MCF 10A (cell line): ENCODE measurements around the gene DUS2. TPM values are rescaled to one million over a fixed set of nuclear protein-coding genes. Genes with fewer than 3 reads are reported as not detected.

Experiments
- BruUV-seq: library from RNA; stranded (reverse); fragments of 400-500 nt; replicated peaks from 2 replicates; lab custom pipeline; 2021; lab: Mats Ljungman, UMichigan
- CTCF ChIA-PET: fragments of 300-600 bp; sonication (Branson Sonifier 250); formaldehyde crosslinking; extraction: SDS; loops from one replicate; lab custom pipeline; 2021; ENCODE audit warnings: antibody characterized with exemption, inconsistent platforms; lab: Yijun Ruan, JAX
- POLR2A ChIA-PET: fragments of 300-600, 350-650 bp; sonication (Branson Sonifier 250); formaldehyde crosslinking; extraction: SDS; loops from one replicate; lab custom pipeline; 2020; ENCODE audit warnings: antibody characterized with exemption, inconsistent platforms; lab: Yijun Ruan, JAX
- DNase-seq: peaks from one replicate; pipeline ENCODE4 v3.0.0-alpha.2; 2018; ENCODE audit not compliant: unreplicated experiment
- H3K27ac Mint-ChIP-seq: one replicate; pipeline ENCODE4 v1.8.0; 2022; ENCODE audit warnings: mild to moderate bottlenecking, low read depth, mixed read lengths; ENCODE audit not compliant: unreplicated experiment
- H3K27me3 Mint-ChIP-seq: one replicate; pipeline ENCODE4 v1.8.0; 2022; ENCODE audit warnings: mixed read lengths; ENCODE audit not compliant: insufficient read depth, unreplicated experiment
- H3K36me3 Mint-ChIP-seq: one replicate; pipeline ENCODE4 v1.8.0; 2022; ENCODE audit warnings: mild to moderate bottlenecking, moderate library complexity, mixed read lengths; ENCODE audit not compliant: insufficient read depth, unreplicated experiment
- H3K4me1 Mint-ChIP-seq: one replicate; pipeline ENCODE4 v1.8.0; 2022; ENCODE audit warnings: mixed read lengths; ENCODE audit not compliant: insufficient read depth, unreplicated experiment
- H3K4me3 Mint-ChIP-seq: one replicate; pipeline ENCODE4 v1.8.0; 2022; ENCODE audit warnings: mild to moderate bottlenecking, moderate library complexity, mixed read lengths; ENCODE audit not compliant: unreplicated experiment
- H3K9me3 Mint-ChIP-seq: one replicate; pipeline ENCODE4 v1.8.0; 2022; ENCODE audit warnings: mixed read lengths; ENCODE audit not compliant: unreplicated experiment
- intact Hi-C: fragments of 100-400 bp; cut with micrococcal nuclease; formaldehyde crosslinking; loops from 2 replicates; pipeline ENCODE4 v1.14.1; 2022
- total RNA-seq: library from RNA; stranded (reverse); gene quantifications from 2 replicates; pipeline ENCODE4 v1.2.3, GENCODE V29; 2022
- TF ChIP-seq, protein P1 (sequence below): fragments of 200-600 bp; IDR thresholded peaks from one replicate; pipeline ENCODE4 v1.8.0; 2022; ENCODE audit warnings: antibody characterized with exemption, mild to moderate bottlenecking; ENCODE audit not compliant: unreplicated experiment

Gene DUS2
- total RNA-seq, 1 experiment from 2014 or later: 24.2 TPM

GRCh38 chr16:68128577-68129305 lies 105.7 kb downstream of the DUS2 start:
- no peaks in the 10 kb centered on the region for H3K27me3 Mint-ChIP-seq
- H3K9me3 Mint-ChIP-seq: no peaks in the 10 kb centered on the region
- no TSS peak for BruUV-seq
- H3K4me3 Mint-ChIP-seq: no peak overlapping the region
- peak; percentile 51 for DNase-seq
- ChIA-PET CTCF (interaction anchor here (0.6 kb wide), 1 partner anchor 106 kb away, joined by 4 read pairs; no protein-coding TSS in a partner anchor), POLR2A (interaction anchor here (1.1 to 2.1 kb wide), 4 partner anchors 11 to 43 kb away, joined by 3 to 9 read pairs (median 6); partner anchors contain the start of gene NFATC3)
- H3K4me1 Mint-ChIP-seq: peaks cover 25% of the 10 kb centered on the region
- intact Hi-C loops: no loop called here
- peaks cover 4% of the 10 kb centered on the region for H3K36me3 Mint-ChIP-seq
- peak overlapping the region; percentile 82 for H3K27ac Mint-ChIP-seq
- TF ChIP-seq, protein P1, sequence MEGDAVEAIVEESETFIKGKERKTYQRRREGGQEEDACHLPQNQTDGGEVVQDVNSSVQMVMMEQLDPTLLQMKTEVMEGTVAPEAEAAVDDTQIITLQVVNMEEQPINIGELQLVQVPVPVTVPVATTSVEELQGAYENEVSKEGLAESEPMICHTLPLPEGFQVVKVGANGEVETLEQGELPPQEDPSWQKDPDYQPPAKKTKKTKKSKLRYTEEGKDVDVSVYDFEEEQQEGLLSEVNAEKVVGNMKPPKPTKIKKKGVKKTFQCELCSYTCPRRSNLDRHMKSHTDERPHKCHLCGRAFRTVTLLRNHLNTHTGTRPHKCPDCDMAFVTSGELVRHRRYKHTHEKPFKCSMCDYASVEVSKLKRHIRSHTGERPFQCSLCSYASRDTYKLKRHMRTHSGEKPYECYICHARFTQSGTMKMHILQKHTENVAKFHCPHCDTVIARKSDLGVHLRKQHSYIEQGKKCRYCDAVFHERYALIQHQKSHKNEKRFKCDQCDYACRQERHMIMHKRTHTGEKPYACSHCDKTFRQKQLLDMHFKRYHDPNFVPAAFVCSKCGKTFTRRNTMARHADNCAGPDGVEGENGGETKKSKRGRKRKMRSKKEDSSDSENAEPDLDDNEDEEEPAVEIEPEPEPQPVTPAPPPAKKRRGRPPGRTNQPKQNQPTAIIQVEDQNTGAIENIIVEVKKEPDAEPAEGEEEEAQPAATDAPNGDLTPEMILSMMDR: no peak

Other genes starting within 250 kb of the DUS2 start
- gene RANBP10, start 216.7 kb upstream of the DUS2 start, total RNA-seq: 17.2 and 21.7 TPM in 2 replicates
- gene TSNAXIP1, start 216.4 kb upstream of the DUS2 start, total RNA-seq: 1.1 and 1.5 TPM in 2 replicates
- 18.3 and 20.5 TPM in 2 replicates for gene THAP11, start 181.0 kb upstream of the DUS2 start, total RNA-seq
- gene NUTF2, start 176.4 kb upstream of the DUS2 start, total RNA-seq: 133 TPM in 2 replicates
- 30.9 and 35.5 TPM in 2 replicates for gene CENPT, start 175.6 kb upstream of the DUS2 start, total RNA-seq
- 50.9 and 51.3 TPM in 2 replicates for gene EDC4, start 150.2 kb upstream of the DUS2 start, total RNA-seq
- gene NRN1L, start 138.4 kb upstream of the DUS2 start, total RNA-seq: 0.81 TPM in 1 of 2 replicates, not detected in the other
- 21.7 and 27.9 TPM in 2 replicates for gene PSKH1, start 130.0 kb upstream of the DUS2 start, total RNA-seq
- gene CTRL, start 91.4 kb upstream of the DUS2 start, total RNA-seq: 0.52 and 1.6 TPM in 2 replicates
- 20.3 and 32.7 TPM in 2 replicates for gene PSMB10, start 86.4 kb upstream of the DUS2 start, total RNA-seq
- gene LCAT, start 79.2 kb upstream of the DUS2 start, total RNA-seq: 35.3 and 44.5 TPM in 2 replicates
- 107 TPM in 2 replicates for gene SLC12A4, start 54.6 kb upstream of the DUS2 start, total RNA-seq
- gene DPEP3, start 42.8 kb upstream of the DUS2 start, total RNA-seq: not detected in 2 replicates
- not detected in 2 replicates for gene DPEP2, start 23.8 kb upstream of the DUS2 start, total RNA-seq
- not detected in 2 replicates for gene DPEP2NB, start 7.4 kb upstream of the DUS2 start, total RNA-seq
- 9.3 and 11.7 TPM in 2 replicates for gene DDX28, start 52 bp upstream of the DUS2 start, total RNA-seq
- 18.5 and 24.1 TPM in 2 replicates for gene NFATC3, start 62.1 kb downstream of the DUS2 start, total RNA-seq
- 42.7 and 48.8 TPM in 2 replicates for gene ESRP2, start 212.8 kb downstream of the DUS2 start, total RNA-seq
- 4.6 and 6.4 TPM in 2 replicates for gene PLA2G15, start 222.1 kb downstream of the DUS2 start, total RNA-seq
- 45.3 and 61.0 TPM in 2 replicates for gene SLC7A6, start 241.2 kb downstream of the DUS2 start, total RNA-seq